Measurements from ENCODE around the gene RDM1. TPM values are rescaled to one million over a fixed set of nuclear protein-coding genes. Genes with fewer than 3 reads are reported as not detected.

The RDM1 gene
- total and polyA plus RNA-seq, 2 experiments from 2014 or later: 3.9 to 8.8 TPM

DNA sequence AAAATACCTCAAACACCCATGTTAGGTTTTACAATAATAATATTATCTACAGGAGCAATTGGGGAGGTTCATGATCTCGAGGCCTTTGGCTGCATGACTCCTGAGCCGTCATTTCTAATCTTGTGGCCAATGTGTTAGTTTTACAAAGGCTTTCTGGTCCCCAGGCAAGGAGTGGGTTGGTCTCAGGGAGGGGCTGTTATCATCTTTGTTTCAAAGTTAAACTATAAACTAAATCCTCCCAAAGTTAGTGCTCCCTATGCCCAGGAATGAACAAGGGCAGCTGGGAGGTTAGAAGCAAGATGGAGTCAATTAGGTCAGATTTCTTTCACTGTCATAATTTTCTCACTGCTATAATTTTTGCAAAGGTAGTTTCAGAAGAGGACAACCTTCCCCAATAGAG is 41.3 kb downstream of the RDM1 start:
- Mint-ChIP-seq H3K4me1 (peaks cover 18% of the 10 kb centered on the region), H3K36me3 (ENCODE audit: low read depth) (no peaks in the 10 kb centered on the region)
- H3K27ac ChIP-seq (ENCODE audit: low read depth): no peak overlapping the region

DNA sequence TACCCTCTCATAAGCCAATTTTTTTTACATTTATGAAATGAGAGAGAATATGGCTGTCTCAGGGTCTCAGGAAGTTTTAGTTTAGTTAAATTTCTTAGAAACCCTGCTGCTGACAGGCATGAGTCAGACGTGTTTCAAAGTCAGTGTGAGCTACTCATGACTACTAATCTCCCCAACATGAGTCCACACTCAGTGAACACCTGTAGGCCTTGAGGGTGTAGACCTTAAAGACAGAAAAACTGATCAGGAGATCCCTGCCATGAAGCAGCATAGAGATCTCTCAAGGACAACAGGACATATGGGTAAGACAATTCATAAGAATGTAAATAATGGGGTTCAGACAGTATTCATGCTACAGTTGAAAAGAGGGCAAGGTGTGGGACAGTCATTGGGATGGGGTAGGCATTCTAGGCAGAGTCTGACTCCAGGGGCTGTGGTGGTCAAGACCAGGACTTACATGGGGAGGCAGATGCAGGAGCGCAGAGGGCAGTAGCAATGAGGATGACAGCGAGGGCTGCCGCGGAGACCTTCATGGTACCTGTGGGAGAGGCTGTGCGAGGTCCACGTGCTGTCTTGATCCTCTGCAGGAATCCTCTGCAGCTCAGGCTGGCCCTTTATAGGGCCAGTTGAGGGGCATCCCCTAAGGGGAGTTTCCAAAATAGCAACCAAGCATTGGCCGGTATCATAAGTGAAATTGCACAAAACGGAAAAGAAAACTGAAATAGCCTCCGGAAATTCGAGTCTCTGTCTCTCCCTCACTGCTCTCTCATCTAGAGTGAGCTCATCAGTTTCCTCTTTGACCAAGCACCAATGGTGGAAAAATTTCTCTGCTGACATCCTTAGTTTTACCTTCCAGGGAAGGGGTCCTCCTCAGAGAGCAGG is 50.6 kb downstream of the RDM1 start, which contains the start of gene CCL5:
TSS of gene CCL5 (minus strand) at position 588 of the 882 bp plus-strand sequence.
- H3K4me2 ChIP-seq: no peak within 1 kb of the TSS
- H3K36me3 Mint-ChIP-seq (ENCODE audit: low read depth): no peaks in the 10 kb centered on the region
- H3K4me3 ChIP-seq: no peak within 1 kb of the TSS
- H3K4me3 Mint-ChIP-seq: no peak within 1 kb of the TSS
- H3K9me2 ChIP-seq (ENCODE audit: insufficient read depth): no peaks in the 10 kb centered on the region
- H3K27ac Mint-ChIP-seq: no peak within 1 kb of the TSS
- ATAC-seq: no peak
- no peaks in the 10 kb centered on the region for H3K9me3 Mint-ChIP-seq
- H4K20me1 ChIP-seq (replicated peaks; ENCODE audit: insufficient read depth): no peaks in the 10 kb centered on the region
- H3K79me2 ChIP-seq (replicated peaks; ENCODE audit: insufficient read depth): no peaks in the 10 kb centered on the region
- H3K4me1 Mint-ChIP-seq: peaks cover 6% of the 10 kb centered on the region; the same call in 2 of the 3 replicates
- H3K36me3 ChIP-seq (ENCODE audit: insufficient read depth): no peaks in the 10 kb centered on the region
- peaks cover 2% of the 10 kb centered on the region for H3K27me3 Mint-ChIP-seq (ENCODE audit: insufficient read depth, low read depth, poor library complexity)
- H2AFZ ChIP-seq: no peak within 1 kb of the TSS
- H3F3A ChIP-seq (replicated peaks; ENCODE audit: low read depth): no peaks in the 10 kb centered on the region
- H3K4me1 ChIP-seq (ENCODE audit: insufficient read depth): no peaks in the 10 kb centered on the region
- no peak within 1 kb of the TSS for H3K27ac ChIP-seq (ENCODE audit: low read depth)
- no peak for DNase-seq (ENCODE audit: low spot score)
- H3K27me3 ChIP-seq (ENCODE audit: insufficient read depth): no peaks in the 10 kb centered on the region
- no peak for TF ChIP-seq ZNF114 (CRISPR knock-in tag; IDR thresholded peaks at IDR 0.05)
- TF ChIP-seq, protein P1, sequence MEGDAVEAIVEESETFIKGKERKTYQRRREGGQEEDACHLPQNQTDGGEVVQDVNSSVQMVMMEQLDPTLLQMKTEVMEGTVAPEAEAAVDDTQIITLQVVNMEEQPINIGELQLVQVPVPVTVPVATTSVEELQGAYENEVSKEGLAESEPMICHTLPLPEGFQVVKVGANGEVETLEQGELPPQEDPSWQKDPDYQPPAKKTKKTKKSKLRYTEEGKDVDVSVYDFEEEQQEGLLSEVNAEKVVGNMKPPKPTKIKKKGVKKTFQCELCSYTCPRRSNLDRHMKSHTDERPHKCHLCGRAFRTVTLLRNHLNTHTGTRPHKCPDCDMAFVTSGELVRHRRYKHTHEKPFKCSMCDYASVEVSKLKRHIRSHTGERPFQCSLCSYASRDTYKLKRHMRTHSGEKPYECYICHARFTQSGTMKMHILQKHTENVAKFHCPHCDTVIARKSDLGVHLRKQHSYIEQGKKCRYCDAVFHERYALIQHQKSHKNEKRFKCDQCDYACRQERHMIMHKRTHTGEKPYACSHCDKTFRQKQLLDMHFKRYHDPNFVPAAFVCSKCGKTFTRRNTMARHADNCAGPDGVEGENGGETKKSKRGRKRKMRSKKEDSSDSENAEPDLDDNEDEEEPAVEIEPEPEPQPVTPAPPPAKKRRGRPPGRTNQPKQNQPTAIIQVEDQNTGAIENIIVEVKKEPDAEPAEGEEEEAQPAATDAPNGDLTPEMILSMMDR (conservative IDR thresholded peaks at IDR 0.05; ENCODE audit: low read depth in 2 of 2): no peak
- no peak for TF ChIP-seq NANOG (IDR thresholded peaks at IDR 0.05; ENCODE audit: borderline replicate concordance)
- no peak for TF ChIP-seq JUNB (IDR thresholded peaks at IDR 0.05; ENCODE audit: unreplicated experiment)
- TF ChIP-seq, protein P2, sequence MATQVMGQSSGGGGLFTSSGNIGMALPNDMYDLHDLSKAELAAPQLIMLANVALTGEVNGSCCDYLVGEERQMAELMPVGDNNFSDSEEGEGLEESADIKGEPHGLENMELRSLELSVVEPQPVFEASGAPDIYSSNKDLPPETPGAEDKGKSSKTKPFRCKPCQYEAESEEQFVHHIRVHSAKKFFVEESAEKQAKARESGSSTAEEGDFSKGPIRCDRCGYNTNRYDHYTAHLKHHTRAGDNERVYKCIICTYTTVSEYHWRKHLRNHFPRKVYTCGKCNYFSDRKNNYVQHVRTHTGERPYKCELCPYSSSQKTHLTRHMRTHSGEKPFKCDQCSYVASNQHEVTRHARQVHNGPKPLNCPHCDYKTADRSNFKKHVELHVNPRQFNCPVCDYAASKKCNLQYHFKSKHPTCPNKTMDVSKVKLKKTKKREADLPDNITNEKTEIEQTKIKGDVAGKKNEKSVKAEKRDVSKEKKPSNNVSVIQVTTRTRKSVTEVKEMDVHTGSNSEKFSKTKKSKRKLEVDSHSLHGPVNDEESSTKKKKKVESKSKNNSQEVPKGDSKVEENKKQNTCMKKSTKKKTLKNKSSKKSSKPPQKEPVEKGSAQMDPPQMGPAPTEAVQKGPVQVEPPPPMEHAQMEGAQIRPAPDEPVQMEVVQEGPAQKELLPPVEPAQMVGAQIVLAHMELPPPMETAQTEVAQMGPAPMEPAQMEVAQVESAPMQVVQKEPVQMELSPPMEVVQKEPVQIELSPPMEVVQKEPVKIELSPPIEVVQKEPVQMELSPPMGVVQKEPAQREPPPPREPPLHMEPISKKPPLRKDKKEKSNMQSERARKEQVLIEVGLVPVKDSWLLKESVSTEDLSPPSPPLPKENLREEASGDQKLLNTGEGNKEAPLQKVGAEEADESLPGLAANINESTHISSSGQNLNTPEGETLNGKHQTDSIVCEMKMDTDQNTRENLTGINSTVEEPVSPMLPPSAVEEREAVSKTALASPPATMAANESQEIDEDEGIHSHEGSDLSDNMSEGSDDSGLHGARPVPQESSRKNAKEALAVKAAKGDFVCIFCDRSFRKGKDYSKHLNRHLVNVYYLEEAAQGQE (IDR thresholded peaks at IDR 0.05; ENCODE audit: unreplicated experiment): no peak
- no peak for TF ChIP-seq CREB1 (CRISPR knock-in tag; IDR thresholded peaks at IDR 0.05; ENCODE audit: low read depth)
- TF ChIP-seq EZH2 (IDR thresholded peaks at IDR 0.05; ENCODE audit: low read depth, unreplicated experiment): no peak
- TF ChIP-seq ZNF331 (CRISPR knock-in tag; IDR thresholded peaks at IDR 0.05; ENCODE audit: low read depth): no peak

More for the DNA sequence above, 41.3 kb downstream of the RDM1 start:
- no peak for ATAC-seq
- Histone ChIP-seq H3K4me2 (no peak overlapping the region), H3F3A (replicated peaks; ENCODE audit: low read depth) (no peaks in the 10 kb centered on the region), H3K4me1 (ENCODE audit: insufficient read depth) (no peaks in the 10 kb centered on the region; the same call in 1 of the 2 replicates), H3K79me2 (replicated peaks; ENCODE audit: insufficient read depth) (no peaks in the 10 kb centered on the region), H3K36me3 (ENCODE audit: insufficient read depth) (no peaks in the 10 kb centered on the region), H3K4me3 (no peak overlapping the region), H3K27me3 (ENCODE audit: insufficient read depth) (no peaks in the 10 kb centered on the region), H3K9me2 (ENCODE audit: insufficient read depth) (no peaks in the 10 kb centered on the region), H4K20me1 (replicated peaks; ENCODE audit: insufficient read depth) (no peaks in the 10 kb centered on the region), H2AFZ (no peak overlapping the region; the same call in 1 of the 2 replicates)
- H3K27me3 Mint-ChIP-seq (ENCODE audit: insufficient read depth, low read depth, poor library complexity): no peaks in the 10 kb centered on the region
- TF ChIP-seq NANOG (IDR thresholded peaks at IDR 0.05; ENCODE audit: borderline replicate concordance): no peak
- TF ChIP-seq, protein P1 (conservative IDR thresholded peaks at IDR 0.05; ENCODE audit: low read depth in 2 of 2): no peak
- no peak for DNase-seq (ENCODE audit: low spot score)
- H3K27ac Mint-ChIP-seq: no peak overlapping the region
- H3K4me3 Mint-ChIP-seq: no peak overlapping the region
- no peaks in the 10 kb centered on the region for H3K9me3 Mint-ChIP-seq
